ENCODE data around the gene ZNF774.

ZNF774 gene

DNA sequence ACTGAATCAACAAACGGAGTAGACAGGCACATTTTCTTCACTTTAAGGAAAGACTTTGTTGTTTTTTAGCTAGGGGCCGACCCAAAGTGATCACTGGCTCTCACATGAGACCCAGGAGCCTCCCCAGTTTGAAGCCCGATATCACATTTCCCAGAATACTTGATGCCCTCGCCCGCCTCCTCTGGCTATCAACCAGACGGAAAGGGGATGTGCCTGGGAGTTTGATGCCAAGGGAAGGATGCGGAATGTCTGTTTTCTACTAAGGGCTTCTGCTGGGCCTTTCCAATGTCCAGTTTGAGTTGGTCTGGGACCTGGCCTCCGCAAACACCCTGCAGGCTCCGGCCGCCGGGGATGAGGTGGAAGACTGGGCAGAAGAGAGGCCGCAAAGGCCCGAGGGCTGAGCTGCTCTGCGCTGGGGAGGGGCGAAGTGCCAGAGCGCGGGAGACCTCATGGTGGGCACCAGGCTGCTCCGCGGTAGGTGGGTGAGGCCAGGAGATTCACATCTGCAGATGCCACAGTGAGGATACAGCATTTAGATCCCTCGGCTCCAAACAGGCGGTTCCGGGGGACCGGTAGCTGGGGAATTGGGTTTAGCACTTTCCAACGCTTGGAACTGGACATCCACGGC lies 491 bp upstream of the ZNF774 start:
- TF ChIP-seq Cebpa-rat (IDR thresholded peaks at IDR 0.05), result no peak
- H3K27ac ChIP-seq, result no peak overlapping the region
- peak overlapping the region; percentile 87 to 98 (median 92) for H3K4me2 ChIP-seq
- H4K20me1 ChIP-seq, result no peaks in the 10 kb centered on the region
- H3K9ac ChIP-seq, result peak overlapping the region in 7 of 11 experiments; percentile 23 to 80 (median 76); a peak in 9 of 22 replicates
- H3K4me1 ChIP-seq, result peaks cover 0 to 14% (median 12%) of the 10 kb centered on the region in 10 experiments; a peak in 16 of 20 replicates
- no peaks in the 10 kb centered on the region for H3K9me3 ChIP-seq (replicated peaks in 1 of 11)
- no peaks in the 10 kb centered on the region for H3K36me3 ChIP-seq
- H3K4me3 ChIP-seq, result peak overlapping the region; percentile 69 to 90 (median 80)
- H3K27me3 ChIP-seq, result no peaks in the 10 kb centered on the region

DNA sequence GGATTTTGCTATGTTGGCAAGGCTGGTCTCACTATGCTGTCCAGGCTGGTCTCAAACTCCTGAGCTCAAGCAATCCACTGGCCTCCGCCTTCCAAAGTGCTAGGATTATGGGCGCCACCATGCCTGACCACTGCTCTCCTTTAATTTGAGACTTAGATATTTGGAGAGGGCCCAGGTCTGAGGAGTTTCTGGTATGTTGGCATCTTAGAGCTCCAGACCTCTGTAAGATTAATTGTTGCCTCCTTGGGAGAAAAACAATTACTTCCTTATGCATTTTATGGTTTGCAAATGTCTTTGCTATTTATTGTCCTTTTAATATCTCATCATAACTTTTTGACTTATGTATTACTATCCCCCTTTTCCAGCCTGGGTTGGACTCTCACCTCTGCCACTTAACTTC lies 2.9 kb downstream of the ZNF774 start:
- Histone ChIP-seq H3K9me3 (replicated peaks in 1 of 11) (no peaks in the 10 kb centered on the region), H3K4me2 (no peak overlapping the region), H3K9ac (no peak overlapping the region), H3K27ac (no peak overlapping the region), H3K4me1 (peaks cover 0 to 20% (median 12%) of the 10 kb centered on the region in 10 experiments; a peak in 16 of 20 replicates), H3K36me3 (0 out of 22 replicates have a peak, but pooled peaks cover 0 to 2% (median 0%) of the 10 kb centered on the region in 11 experiments), H3K4me3 (no peak overlapping the region), H4K20me1 (no peaks in the 10 kb centered on the region), H3K27me3 (no peaks in the 10 kb centered on the region)
- TF ChIP-seq Cebpa-rat (IDR thresholded peaks at IDR 0.05), result no peak

DNA sequence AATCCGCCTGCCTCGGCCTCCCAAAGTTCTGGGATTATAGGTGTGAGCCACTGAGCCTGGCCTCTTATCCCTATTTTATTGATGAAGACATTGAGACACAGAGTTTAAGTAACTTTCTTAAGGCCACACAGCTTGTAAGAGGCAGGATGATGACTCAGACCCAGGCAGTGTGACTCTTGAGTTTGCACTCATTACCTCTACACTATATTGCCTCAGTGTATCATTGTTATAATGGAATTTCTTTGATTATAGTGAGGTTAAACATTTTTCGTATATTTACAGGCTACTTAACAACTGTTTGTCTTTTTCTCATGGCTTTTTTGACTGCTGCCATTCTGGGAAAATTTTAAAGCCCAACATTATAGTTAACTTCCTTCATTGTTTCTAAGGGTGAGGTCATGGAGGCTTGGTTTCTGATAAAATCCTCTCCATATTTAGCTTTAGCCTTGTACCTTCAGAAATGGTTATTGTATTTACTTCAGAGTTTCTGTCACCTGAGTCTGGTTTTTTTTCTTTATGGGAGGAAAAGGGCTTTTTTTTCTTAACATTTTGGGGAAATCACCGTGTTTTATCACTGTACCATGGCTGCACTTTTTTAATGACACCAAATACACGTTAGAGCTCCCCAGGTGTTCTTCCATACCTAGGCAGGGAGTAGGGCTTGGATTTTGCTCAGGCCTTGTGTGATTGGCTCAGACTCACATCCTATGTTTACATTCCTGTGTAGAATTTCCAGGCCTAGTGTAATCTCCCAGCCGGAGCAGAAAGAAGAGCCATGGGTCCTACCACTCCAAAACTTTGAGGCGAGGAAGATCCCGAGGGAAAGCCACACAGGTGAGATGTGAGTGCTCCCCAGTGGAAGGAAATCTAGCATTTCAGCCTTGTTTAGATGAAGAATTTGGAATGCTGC lies 6.3 kb downstream of the ZNF774 start:
- H4K20me1 ChIP-seq, result no peaks in the 10 kb centered on the region
- no peaks in the 10 kb centered on the region for H3K9me3 ChIP-seq (replicated peaks in 1 of 11)
- peaks cover 0 to 7% (median 0%) of the 10 kb centered on the region in 11 experiments; a peak in 2 of 22 replicates for H3K36me3 ChIP-seq
- no peak for TF ChIP-seq Cebpa-rat (IDR thresholded peaks at IDR 0.05)
- H3K27ac ChIP-seq, result no peak overlapping the region
- H3K4me3 ChIP-seq, result no peak overlapping the region
- H3K27me3 ChIP-seq, result no peaks in the 10 kb centered on the region
- H3K4me2 ChIP-seq, result no peak overlapping the region
- no peak overlapping the region for H3K9ac ChIP-seq
- peaks cover 5 to 38% (median 13%) of the 10 kb centered on the region in 10 experiments for H3K4me1 ChIP-seq

GRCh38 chr15:90360746-90361145 lies 8.7 kb downstream of the ZNF774 start:
- Histone ChIP-seq H4K20me1 (no peaks in the 10 kb centered on the region), H3K4me1 (peaks cover 12 to 61% (median 19%) of the 10 kb centered on the region in 10 experiments)
- TF ChIP-seq Cebpa-rat (IDR thresholded peaks at IDR 0.05), result no peak

GRCh38 chr15:90362936-90363212 lies 10.8 kb downstream of the ZNF774 start:
- peak overlapping the region in 1 of 11 experiments; percentile 55; a peak in 1 of 22 replicates for H3K9ac ChIP-seq
- TF ChIP-seq Cebpa-rat (IDR thresholded peaks at IDR 0.05), result no peak
- H3K27ac ChIP-seq, result peak overlapping the region in 5 of 11 experiments; percentile 52 to 74 (median 65); a peak in 8 of 22 replicates
- H3K4me2 ChIP-seq, result peak overlapping the region in 4 of 11 experiments; percentile 45 to 76 (median 68); a peak in 7 of 22 replicates
- no peaks in the 10 kb centered on the region for H3K27me3 ChIP-seq
- H3K36me3 ChIP-seq, result peaks cover 0 to 7% (median 0%) of the 10 kb centered on the region in 11 experiments; a peak in 2 of 22 replicates
- no peaks in the 10 kb centered on the region for H4K20me1 ChIP-seq
- no peaks in the 10 kb centered on the region for H3K9me3 ChIP-seq (replicated peaks in 1 of 11)
- peaks cover 12 to 81% (median 24%) of the 10 kb centered on the region in 10 experiments for H3K4me1 ChIP-seq
- H3K4me3 ChIP-seq, result no peak overlapping the region

More at GRCh38 chr15:90360746-90361145, 8.7 kb downstream of the ZNF774 start:
- peak overlapping the region in 2 of 11 experiments; percentile 68 to 76; a peak in 3 of 22 replicates for H3K4me2 ChIP-seq
- peak overlapping the region in 2 of 11 experiments; percentile 52 to 68; a peak in 2 of 22 replicates for H3K27ac ChIP-seq
- H3K9ac ChIP-seq, result no peak overlapping the region
- no peaks in the 10 kb centered on the region for H3K27me3 ChIP-seq
- no peaks in the 10 kb centered on the region for H3K9me3 ChIP-seq (replicated peaks in 1 of 11)
- no peak overlapping the region for H3K4me3 ChIP-seq
- peaks cover 0 to 7% (median 0%) of the 10 kb centered on the region in 11 experiments; a peak in 2 of 22 replicates for H3K36me3 ChIP-seq

- Histone ChIP-seq H3K27me3 (no peaks in the 10 kb centered on the region), H3K36me3 (peaks cover 0 to 7% (median 0%) of the 10 kb centered on the region in 11 experiments; a peak in 2 of 22 replicates), H3K9ac (no peak overlapping the region), H3K4me2 (peak overlapping the region in 10 of 11 experiments; percentile 3 to 88 (median 28); a peak in 12 of 22 replicates), H3K4me1 (peaks cover 12 to 87% (median 26%) of the 10 kb centered on the region in 10 experiments), H3K27ac (no peak overlapping the region), H4K20me1 (no peaks in the 10 kb centered on the region), H3K9me3 (replicated peaks in 1 of 11) (no peaks in the 10 kb centered on the region), H3K4me3 (no peak overlapping the region)
- TF ChIP-seq Cebpa-rat (IDR thresholded peaks at IDR 0.05), result no peak
These were observed 12.2 kb downstream of the ZNF774 start for GRCh38 chr15:90364251-90364650.

GRCh38 chr15:90365414-90366055 lies 13.5 kb downstream of the ZNF774 start:
- Histone ChIP-seq H3K4me3 (no peak overlapping the region), H3K9me3 (replicated peaks in 1 of 11) (no peaks in the 10 kb centered on the region), H3K36me3 (no peaks in the 10 kb centered on the region; a peak in 2 of 22 replicates), H3K4me1 (peaks cover 24 to 97% (median 38%) of the 10 kb centered on the region in 10 experiments), H3K9ac (no peak overlapping the region), H3K27ac (peak overlapping the region in 1 of 11 experiments; percentile 4; a peak in 1 of 22 replicates), H4K20me1 (no peaks in the 10 kb centered on the region), H3K4me2 (peak overlapping the region in 2 of 11 experiments; percentile 81 to 88; a peak in 3 of 22 replicates), H3K27me3 (no peaks in the 10 kb centered on the region)
- TF ChIP-seq Cebpa-rat (IDR thresholded peaks at IDR 0.05), result no peak

GRCh38 chr15:90367576-90367975 lies 15.5 kb downstream of the ZNF774 start:
- no peak overlapping the region for H3K4me3 ChIP-seq
- H3K4me2 ChIP-seq, result peak overlapping the region in 4 of 11 experiments; percentile 37 to 88 (median 74); a peak in 8 of 22 replicates
- no peaks in the 10 kb centered on the region for H3K27me3 ChIP-seq
- H3K36me3 ChIP-seq, result no peaks in the 10 kb centered on the region
- no peak for TF ChIP-seq Cebpa-rat (IDR thresholded peaks at IDR 0.05)
- peak overlapping the region in 4 of 11 experiments; percentile 12 to 77 (median 69); a peak in 6 of 22 replicates for H3K27ac ChIP-seq
- H4K20me1 ChIP-seq, result no peaks in the 10 kb centered on the region
- H3K9me3 ChIP-seq (replicated peaks in 1 of 11), result no peaks in the 10 kb centered on the region
- H3K4me1 ChIP-seq, result peaks cover 22 to 92% (median 35%) of the 10 kb centered on the region in 10 experiments
- H3K9ac ChIP-seq, result peak overlapping the region in 3 of 11 experiments; percentile 22 to 69 (median 66); a peak in 4 of 22 replicates

All from BLaER1 treated with 17β-estradiol and CSF1 and Interleukin-3, amounts not matched to agents 10 nM and 100 nM (cell line).